GM21367 (cell line): Measurements from ENCODE around the gene RRM2.
"Not testable (repeated sequence)": the region's sequence is repeated elsewhere in the genome, so short reads cannot be mapped to it uniquely, and the experiment has no call there.

ENCODE experiments used
- ATAC-seq: cut with Tn5 transposase; IDR thresholded peaks from one replicate; pipeline ENCODE4 v1.9.1; 2021; ENCODE audit not compliant: unreplicated experiment

The RRM2 gene

GRCh38 chr2:10129490-10129889, 7.0 kb downstream of the RRM2 start:
- no peak for ATAC-seq

GRCh38 chr2:10132043-10132575, 9.6 kb downstream of the RRM2 start:
- ATAC-seq: no peak

- no peak for ATAC-seq
These were observed 10.1 kb downstream of the RRM2 start for GRCh38 chr2:10132596-10132995.

- no peak for ATAC-seq
These were observed 10.6 kb downstream of the RRM2 start for GRCh38 chr2:10132996-10133647.

GRCh38 chr2:10135296-10136089, 13.0 kb downstream of the RRM2 start:
- ATAC-seq: no peak

- ATAC-seq: no peak
These were observed 13.8 kb downstream of the RRM2 start for GRCh38 chr2:10136101-10136934.

- ATAC-seq: no peak
These were observed 14.7 kb downstream of the RRM2 start for GRCh38 chr2:10137053-10137843.

- no peak for ATAC-seq
These were observed 17.0 kb downstream of the RRM2 start for GRCh38 chr2:10139536-10139935.

- ATAC-seq: no peak
These were observed 18.5 kb downstream of the RRM2 start for GRCh38 chr2:10140841-10141610.

- ATAC-seq: no peak
These were observed 19.4 kb downstream of the RRM2 start for GRCh38 chr2:10141736-10142639.

- no peak for ATAC-seq
These were observed 20.1 kb downstream of the RRM2 start for GRCh38 chr2:10142640-10142965.

- ATAC-seq: no peak
These were observed 22.4 kb downstream of the RRM2 start for GRCh38 chr2:10144771-10145518.

- no peak for ATAC-seq
These were observed 23.2 kb downstream of the RRM2 start for GRCh38 chr2:10145519-10146357.

- no peak for ATAC-seq
These were observed 23.9 kb downstream of the RRM2 start for GRCh38 chr2:10146366-10147005.

GRCh38 chr2:10147050-10147660, 24.6 kb downstream of the RRM2 start:
- not testable (repeated sequence) for ATAC-seq

- no peak for ATAC-seq
These were observed 25.7 kb downstream of the RRM2 start for GRCh38 chr2:10148268-10148667.
